Vagina (tissue), 2 donors: ENCODE results near the gene SERPINI1. TPM values are rescaled to one million over a fixed set of nuclear protein-coding genes. Genes with fewer than 3 reads are reported as not detected.

Source experiments
- DNase-seq, 2 donors: peaks; one replicate each; pipeline ENCODE4 v3.0.0-alpha.2; 2017; ENCODE audit errors: extremely low spot score in 2 of 2
- H3K27ac ChIP-seq: fragments of 200-600 bp; sonication (generic); one replicate; pipeline ENCODE4 v1.5.1; 2019
- H3K27me3 ChIP-seq: fragments of 200-600 bp; sonication (generic); one replicate; pipeline ENCODE4 v1.5.1; 2019
- H3K36me3 ChIP-seq, 2 donors: fragments of 200-600 bp; sonication (generic); one replicate each; pipeline ENCODE4 v1.5.1; 2017 to 2019
- H3K4me1 ChIP-seq: fragments of 200-600 bp; sonication (generic); one replicate; pipeline ENCODE4 v1.5.1; 2019
- H3K4me3 ChIP-seq, 2 donors: fragments of 200-600 bp; sonication (generic); 1 replicate in 1 of 2; 2 replicates in 1 of 2; pipeline ENCODE4 v1.5.1; 2016 to 2019
- H3K9me3 ChIP-seq: fragments of 200-600 bp; sonication (generic); one replicate; pipeline ENCODE4 v1.5.1; 2019
- CTCF ChIP-seq, 3 experiments: fragments of 450-650 bp in 2 of 3; fragments of 200-600 bp in 1 of 3; sonication (generic) in 1 of 3; IDR thresholded peaks; one replicate each; pipeline ENCODE4 v1.5.1; 2017 to 2019; ENCODE audit warnings: antibody characterized with exemption in 3 of 3, mild to moderate bottlenecking in 2 of 3, moderate library complexity in 2 of 3
- POLR2A ChIP-seq, 2 donors: fragments of 450-650 bp; IDR thresholded peaks; one replicate each; pipeline ENCODE4 v1.6.1; 2017; ENCODE audit warnings: antibody characterized with exemption in 2 of 2, mild to moderate bottlenecking in 2 of 2, moderate library complexity in 2 of 2
- POLR2AphosphoS5 ChIP-seq, 2 donors: sonication (generic); formaldehyde crosslinking; IDR thresholded peaks; one replicate each; pipeline ENCODE4 v1.9.0; 2017; ENCODE audit warnings: antibody characterized with exemption in 2 of 2, mild to moderate bottlenecking in 2 of 2, low read depth in 1 of 2; ENCODE audit not compliant: insufficient read depth in 1 of 2
- intact Hi-C: fragments of 100-400 bp; cut with DNase I; formaldehyde crosslinking; loops from one replicate; pipeline ENCODE4 v1.15.1; 2023
- total RNA-seq: library from RNA; depleted of rRNA; stranded (reverse); fragments of >200 nt; gene quantifications from one replicate; pipeline ENCODE4 v1.2.3, GENCODE V29; 2016

The SERPINI1 gene
- total RNA-seq, 1 donor from 2014 or later: 13.8 TPM

GRCh38 chr3:167785790-167786189 is 50.3 kb downstream of the SERPINI1 start:
- no peaks in the 10 kb centered on the region for H3K36me3 ChIP-seq
- no peak for DNase-seq
- H3K4me1 ChIP-seq: no peaks in the 10 kb centered on the region
- H3K27ac ChIP-seq: no peak overlapping the region
- H3K9me3 ChIP-seq: no peaks in the 10 kb centered on the region
- H3K4me3 ChIP-seq: no peak overlapping the region
- no peaks in the 10 kb centered on the region for H3K27me3 ChIP-seq
- intact Hi-C loops: no loop called here
- TF ChIP-seq CTCF (IDR thresholded peaks at IDR 0.05): no peak
- TF ChIP-seq POLR2AphosphoS5 (IDR thresholded peaks at IDR 0.05; ENCODE audit: insufficient read depth in 1 of 2, low read depth in 1 of 2): no peak
- no peak for TF ChIP-seq POLR2A (IDR thresholded peaks at IDR 0.05)

- no peak for TF ChIP-seq POLR2AphosphoS5 (IDR thresholded peaks at IDR 0.05; ENCODE audit: insufficient read depth in 1 of 2, low read depth in 1 of 2)
- TF ChIP-seq CTCF (IDR thresholded peaks at IDR 0.05): no peak
- TF ChIP-seq POLR2A (IDR thresholded peaks at IDR 0.05): no peak
- Histone ChIP-seq H3K4me3 (no peak overlapping the region), H3K27me3 (no peaks in the 10 kb centered on the region), H3K27ac (no peak overlapping the region), H3K4me1 (no peaks in the 10 kb centered on the region), H3K9me3 (no peaks in the 10 kb centered on the region), H3K36me3 (no peaks in the 10 kb centered on the region)
- no peak for DNase-seq
- intact Hi-C loops: no loop called here
Measured at GRCh38 chr3:167787440-167787839, 51.9 kb downstream of the SERPINI1 start.

GRCh38 chr3:167798443-167798842 is 62.9 kb downstream of the SERPINI1 start:
- Histone ChIP-seq H3K9me3 (no peaks in the 10 kb centered on the region), H3K4me3 (no peak overlapping the region), H3K27ac (no peak overlapping the region), H3K36me3 (no peaks in the 10 kb centered on the region), H3K4me1 (no peaks in the 10 kb centered on the region), H3K27me3 (no peaks in the 10 kb centered on the region)
- intact Hi-C loops: no loop called here
- TF ChIP-seq POLR2A (IDR thresholded peaks at IDR 0.05) (no peak), POLR2AphosphoS5 (IDR thresholded peaks at IDR 0.05; ENCODE audit: insufficient read depth in 1 of 2, low read depth in 1 of 2) (no peak), CTCF (IDR thresholded peaks at IDR 0.05) (no peak)
- DNase-seq: no peak

GRCh38 chr3:167808910-167809309 is 73.4 kb downstream of the SERPINI1 start:
- TF ChIP-seq POLR2AphosphoS5 (IDR thresholded peaks at IDR 0.05; ENCODE audit: insufficient read depth in 1 of 2, low read depth in 1 of 2) (no peak), POLR2A (IDR thresholded peaks at IDR 0.05) (no peak), CTCF (IDR thresholded peaks at IDR 0.05) (no peak)
- H3K27ac ChIP-seq: no peak overlapping the region
- H3K4me1 ChIP-seq: peaks cover 7% of the 10 kb centered on the region
- H3K36me3 ChIP-seq: no peaks in the 10 kb centered on the region
- H3K9me3 ChIP-seq: no peaks in the 10 kb centered on the region
- no peak overlapping the region for H3K4me3 ChIP-seq
- H3K27me3 ChIP-seq: no peaks in the 10 kb centered on the region
- DNase-seq: no peak
- intact Hi-C loops: no loop called here

- no peak overlapping the region for H3K4me3 ChIP-seq
- TF ChIP-seq CTCF (IDR thresholded peaks at IDR 0.05) (no peak), POLR2AphosphoS5 (IDR thresholded peaks at IDR 0.05; ENCODE audit: insufficient read depth in 1 of 2, low read depth in 1 of 2) (no peak), POLR2A (IDR thresholded peaks at IDR 0.05) (no peak)
- H3K9me3 ChIP-seq: no peaks in the 10 kb centered on the region
- no peaks in the 10 kb centered on the region for H3K27me3 ChIP-seq
- DNase-seq: no peak
- no peak overlapping the region for H3K27ac ChIP-seq
- peaks cover 20% of the 10 kb centered on the region for H3K4me1 ChIP-seq
- H3K36me3 ChIP-seq: no peaks in the 10 kb centered on the region
- intact Hi-C loops: no loop called here
Measured at GRCh38 chr3:167810236-167810635, 74.7 kb downstream of the SERPINI1 start.
